CD14-positive monocyte (primary cell): ENCODE results near the gene ARID1B. TPM values are rescaled to one million over a fixed set of nuclear protein-coding genes. Genes with fewer than 3 reads are reported as not detected.
A peak's percentile ranks its signal among the peaks of the same experiment; 100 is the strongest.

ENCODE experiments used
- DNase-seq, 3 donors: peaks; one replicate each; pipeline ENCODE4 v3.0.0-alpha.2; 2011 to 2022
- H2AFZ ChIP-seq: 2 replicates; pipeline ENCODE4 v1.6.0; 2012; ENCODE audit warnings: mild to moderate bottlenecking, low read depth, low read length, inconsistent platforms; ENCODE audit not compliant: insufficient read depth, poor library complexity, severe bottlenecking
- H3K27ac ChIP-seq, 2 donors: 1 replicate in 1 of 2; 2 replicates in 1 of 2; pipeline ENCODE4 v1.5.1; 2012 to 2013; ENCODE audit warnings: low read length in 2 of 2, control low read depth in 1 of 2, inconsistent platforms in 1 of 2, low read depth in 1 of 2, mild to moderate bottlenecking in 1 of 2
- H3K27me3 ChIP-seq, 2 donors: one replicate each; pipeline versions ENCODE4 v1.6.0 to v1.6.1; 2011 to 2013; ENCODE audit warnings: low read length in 2 of 2; ENCODE audit not compliant: control insufficient read depth in 2 of 2, insufficient read depth in 2 of 2
- H3K36me3 ChIP-seq, 2 donors: replicated peaks in 1 of 2; 1 replicate in 1 of 2; 2 replicates in 1 of 2; pipeline versions ENCODE4 v1.5.1 to v1.6.1; 2012 to 2013; ENCODE audit warnings: low read length in 2 of 2, control low read depth in 1 of 2, inconsistent platforms in 1 of 2, mild to moderate bottlenecking in 1 of 2; ENCODE audit not compliant: insufficient read depth in 2 of 2, control insufficient read depth in 1 of 2
- H3K4me1 ChIP-seq, 2 donors: 1 replicate in 1 of 2; 2 replicates in 1 of 2; pipeline versions ENCODE4 v1.5.1 to v1.6.1; 2012 to 2013; ENCODE audit warnings: low read length in 2 of 2, control low read depth in 1 of 2, inconsistent platforms in 1 of 2, mild to moderate bottlenecking in 1 of 2, moderate library complexity in 1 of 2; ENCODE audit not compliant: insufficient read depth in 2 of 2, control insufficient read depth in 1 of 2
- H3K4me2 ChIP-seq: replicated peaks from 2 replicates; pipeline ENCODE3; 2012; ENCODE audit warnings: low read length, moderate library complexity, mild to moderate bottlenecking; ENCODE audit not compliant: poor library complexity, severe bottlenecking; ENCODE audit errors: extremely low read depth
- H3K4me3 ChIP-seq, 3 experiments: fragments of 200-600 bp in 1 of 3; sonication (generic) in 1 of 3; replicated peaks in 1 of 3; 1 replicate in 2 of 3; 2 replicates in 1 of 3; pipeline ENCODE4 v1.5.1; 2011 to 2013; ENCODE audit warnings: low read length in 3 of 3, mild to moderate bottlenecking in 3 of 3, control low read depth in 2 of 3, low read depth in 2 of 3, inconsistent platforms in 1 of 3, moderate library complexity in 1 of 3
- H3K79me2 ChIP-seq: 2 replicates; pipeline ENCODE4 v1.6.0; 2012; ENCODE audit warnings: mild to moderate bottlenecking, control low read depth, inconsistent platforms, low read length, moderate library complexity; ENCODE audit not compliant: insufficient read depth
- H3K9ac ChIP-seq: 2 replicates; pipeline ENCODE4 v1.6.0; 2017; ENCODE audit warnings: low read length, mild to moderate bottlenecking; ENCODE audit not compliant: insufficient read depth, poor library complexity, severe bottlenecking
- H3K9me3 ChIP-seq, 2 donors: replicated peaks in 1 of 2; 1 replicate in 1 of 2; 2 replicates in 1 of 2; pipeline versions ENCODE4 v1.5.1 to v1.6.1; 2012 to 2013; ENCODE audit warnings: low read length in 2 of 2, control low read depth in 1 of 2; ENCODE audit not compliant: control insufficient read depth in 1 of 2, insufficient read depth in 1 of 2
- H4K20me1 ChIP-seq: 2 replicates; pipeline ENCODE4 v1.6.0; 2012; ENCODE audit warnings: mild to moderate bottlenecking, low read length, control low read depth, moderate library complexity; ENCODE audit not compliant: insufficient read depth
- H3K27ac Mint-ChIP-seq, 7 donors: one replicate each; pipeline ENCODE4 v1.8.0; 2020; ENCODE audit warnings: mild to moderate bottlenecking in 7 of 7, mixed read lengths in 7 of 7, moderate library complexity in 6 of 7, inconsistent platforms in 2 of 7
- H3K27me3 Mint-ChIP-seq, 3 donors: one replicate each; pipeline ENCODE4 v1.8.0; 2021 to 2022; ENCODE audit warnings: low read depth in 3 of 3, mild to moderate bottlenecking in 3 of 3, mixed read lengths in 3 of 3, moderate library complexity in 3 of 3, inconsistent platforms in 1 of 3
- H3K36me3 Mint-ChIP-seq, 2 donors: one replicate each; pipeline ENCODE4 v1.8.0; 2020; ENCODE audit warnings: mixed read lengths in 2 of 2, inconsistent platforms in 1 of 2, mild to moderate bottlenecking in 1 of 2
- H3K4me1 Mint-ChIP-seq: one replicate; pipeline ENCODE4 v1.8.0; 2020; ENCODE audit warnings: mild to moderate bottlenecking, mixed read lengths
- H3K4me3 Mint-ChIP-seq, 2 donors: one replicate each; pipeline ENCODE4 v1.8.0; 2020; ENCODE audit warnings: mild to moderate bottlenecking in 2 of 2, mixed read lengths in 2 of 2, moderate library complexity in 1 of 2
- H3K9me3 Mint-ChIP-seq, 7 donors: one replicate each; pipeline ENCODE4 v1.8.0; 2020 to 2022; ENCODE audit warnings: mixed read lengths in 7 of 7, mild to moderate bottlenecking in 6 of 7, moderate library complexity in 6 of 7, inconsistent platforms in 2 of 7
- WGBS: methylation state at CpG from one replicate; pipeline ENCODE4 v1.1.5; 2013; ENCODE audit warnings: missing lambda C conversion rate; ENCODE audit not compliant: insufficient coverage; 5-methylcytosine and 5-hydroxymethylcytosine counted together
- intact Hi-C, 2 donors: fragments of 100-400 bp; cut with micrococcal nuclease; formaldehyde crosslinking; loops; one replicate each; pipeline versions ENCODE4 v1.15.0 to v1.15.1; 2023
- polyA plus RNA-seq, 3 donors: library from polyadenylated mRNA; depleted of rRNA in 1 of 3; unstranded in 2 of 3; stranded (reverse) in 1 of 3; fragments of 300-500 nt in 2 of 3; fragments of >200 nt in 1 of 3; fragmentation: Illumina TruSeq in 2 of 3; gene quantifications; 1 replicate in 2 of 3; 2 replicates in 1 of 3; pipeline ENCODE4 v1.2.3, GENCODE V29; 2012 to 2021
- TF ChIP-seq, protein P1 (sequence below): fragments of 200-600 bp; IDR thresholded peaks from one replicate; pipeline ENCODE4 v1.8.0; 2022; ENCODE audit warnings: antibody characterized with exemption, mild to moderate bottlenecking

The ARID1B gene
- polyA plus RNA-seq, 3 donors: 3.2 to 22.1 (median 3.8) TPM

- H3K27ac ChIP-seq: peak overlapping the region in 1 of 2 donors; percentile 37
- no peaks in the 10 kb centered on the region for H3K27me3 ChIP-seq
- peaks cover 36 to 45% of the 10 kb centered on the region in 2 donors for H3K4me1 ChIP-seq
- peaks cover 64% of the 10 kb centered on the region for H3K4me1 Mint-ChIP-seq
- H4K20me1 ChIP-seq: peaks cover 100% of the 10 kb centered on the region
- peak overlapping the region in 3 of 7 donors; percentile 44 to 76 (median 57) for H3K27ac Mint-ChIP-seq
- H3K36me3 ChIP-seq: no peaks in the 10 kb centered on the region
- TF ChIP-seq, protein P1, sequence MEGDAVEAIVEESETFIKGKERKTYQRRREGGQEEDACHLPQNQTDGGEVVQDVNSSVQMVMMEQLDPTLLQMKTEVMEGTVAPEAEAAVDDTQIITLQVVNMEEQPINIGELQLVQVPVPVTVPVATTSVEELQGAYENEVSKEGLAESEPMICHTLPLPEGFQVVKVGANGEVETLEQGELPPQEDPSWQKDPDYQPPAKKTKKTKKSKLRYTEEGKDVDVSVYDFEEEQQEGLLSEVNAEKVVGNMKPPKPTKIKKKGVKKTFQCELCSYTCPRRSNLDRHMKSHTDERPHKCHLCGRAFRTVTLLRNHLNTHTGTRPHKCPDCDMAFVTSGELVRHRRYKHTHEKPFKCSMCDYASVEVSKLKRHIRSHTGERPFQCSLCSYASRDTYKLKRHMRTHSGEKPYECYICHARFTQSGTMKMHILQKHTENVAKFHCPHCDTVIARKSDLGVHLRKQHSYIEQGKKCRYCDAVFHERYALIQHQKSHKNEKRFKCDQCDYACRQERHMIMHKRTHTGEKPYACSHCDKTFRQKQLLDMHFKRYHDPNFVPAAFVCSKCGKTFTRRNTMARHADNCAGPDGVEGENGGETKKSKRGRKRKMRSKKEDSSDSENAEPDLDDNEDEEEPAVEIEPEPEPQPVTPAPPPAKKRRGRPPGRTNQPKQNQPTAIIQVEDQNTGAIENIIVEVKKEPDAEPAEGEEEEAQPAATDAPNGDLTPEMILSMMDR: no peak
- H3K4me3 Mint-ChIP-seq: no peak overlapping the region
- H3K4me2 ChIP-seq: no peak overlapping the region
- DNase-seq: peak in 1 of 3 donors; percentile 10
- no peak overlapping the region for H3K4me3 ChIP-seq
- WGBS: no CpG with 5 or more reads among the region's 10 CpGs
- peaks cover 0 to 3% (median 0%) of the 10 kb centered on the region in 7 donors for H3K9me3 Mint-ChIP-seq
- no peak overlapping the region for H3K9ac ChIP-seq
- H2AFZ ChIP-seq: no peak overlapping the region
- peaks cover 86% of the 10 kb centered on the region for H3K79me2 ChIP-seq
- peaks cover 0 to 4% of the 10 kb centered on the region in 2 donors for H3K36me3 Mint-ChIP-seq
- intact Hi-C loops: no loop called here
- no peaks in the 10 kb centered on the region for H3K27me3 Mint-ChIP-seq
- no peaks in the 10 kb centered on the region for H3K9me3 ChIP-seq
These were observed 89.2 kb downstream of the ARID1B start for GRCh38 chr6:156866220-156867015.

DNA sequence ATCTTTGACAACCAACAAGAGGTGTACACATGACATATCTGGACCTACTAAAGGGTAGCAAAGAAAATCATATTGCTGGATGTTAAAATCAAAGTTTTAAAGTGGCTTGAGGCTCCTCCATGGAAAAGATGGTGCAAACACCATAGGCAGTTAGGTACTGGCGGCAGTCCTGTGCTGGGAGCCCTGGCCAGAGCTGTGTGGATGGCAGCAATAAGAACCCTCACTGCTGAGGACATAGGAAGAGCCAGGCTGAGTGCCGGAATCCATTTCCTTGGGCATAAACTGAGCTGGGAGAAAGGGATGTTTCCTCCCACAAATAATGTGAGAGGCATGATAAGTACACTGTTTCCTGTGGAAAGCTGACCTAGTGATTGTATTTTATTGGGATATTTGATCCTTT, 89.9 kb downstream of the ARID1B start:
- Histone ChIP-seq H3K9me3 (no peaks in the 10 kb centered on the region), H3K27ac (peak overlapping the region in 1 of 2 donors; percentile 0), H4K20me1 (peaks cover 100% of the 10 kb centered on the region), H3K9ac (no peak overlapping the region), H3K27me3 (no peaks in the 10 kb centered on the region), H3K36me3 (no peaks in the 10 kb centered on the region), H3K4me1 (peaks cover 38 to 50% of the 10 kb centered on the region in 2 donors), H3K4me3 (no peak overlapping the region), H2AFZ (no peak overlapping the region), H3K4me2 (no peak overlapping the region), H3K79me2 (peaks cover 86% of the 10 kb centered on the region)
- 91% methylated on average over 1 of the region's 2 CpGs for WGBS
- H3K4me3 Mint-ChIP-seq: no peak overlapping the region
- peak overlapping the region in 2 of 7 donors; percentile 43 to 47 for H3K27ac Mint-ChIP-seq
- no peaks in the 10 kb centered on the region for H3K27me3 Mint-ChIP-seq
- no peak for DNase-seq
- peaks cover 0 to 3% (median 0%) of the 10 kb centered on the region in 7 donors for H3K9me3 Mint-ChIP-seq
- peaks cover 64% of the 10 kb centered on the region for H3K4me1 Mint-ChIP-seq
- TF ChIP-seq, protein P1: no peak
- peaks cover 1 to 4% of the 10 kb centered on the region in 2 donors for H3K36me3 Mint-ChIP-seq
- intact Hi-C loops: no loop called here
